Lower lobe of right lung (tissue), 2 donors: ENCODE results near the gene ZMAT3. TPM values are rescaled to one million over a fixed set of nuclear protein-coding genes. Genes with fewer than 3 reads are reported as not detected.

Experiments
- ATAC-seq, 2 donors: fragments of 200-7000 bp; cut with Tn5 transposase; one replicate each; pipeline ENCODE4 v1.9.1; 2020 to 2022; ENCODE audit warnings: mild to moderate bottlenecking in 2 of 2, moderate library complexity in 2 of 2
- DNase-seq: peaks from one replicate; pipeline ENCODE4 v3.0.0-alpha.2; 2020
- H3K27ac ChIP-seq: fragments of 200-600 bp; one replicate; pipeline ENCODE4 v1.8.0; 2022
- H3K27me3 ChIP-seq: fragments of 200-600 bp; one replicate; pipeline ENCODE4 v1.8.0; 2022; ENCODE audit warnings: low read depth
- H3K36me3 ChIP-seq: fragments of 200-600 bp; one replicate; pipeline ENCODE4 v1.8.0; 2022; ENCODE audit warnings: mild to moderate bottlenecking
- H3K4me1 ChIP-seq: fragments of 200-600 bp; one replicate; pipeline ENCODE4 v1.8.0; 2022
- H3K4me3 ChIP-seq: fragments of 200-600 bp; one replicate; pipeline ENCODE4 v1.8.0; 2022; ENCODE audit warnings: mild to moderate bottlenecking
- H3K9me3 ChIP-seq: fragments of 200-600 bp; one replicate; pipeline ENCODE4 v1.8.0; 2022
- intact Hi-C: fragments of 100-400 bp; cut with DNase I; formaldehyde crosslinking; loops from one replicate; pipeline ENCODE4 v1.11.0; 2022
- total RNA-seq: library from RNA; stranded (reverse); fragmentation: NEBNext Ultra II Directional; extraction: Animal tissue kit (Norgen Biotek cat#: 25700); gene quantifications from one replicate; pipeline ENCODE4 v1.2.1, GENCODE V29; 2021
- TF ChIP-seq, protein P1 (sequence below): fragments of 200-600 bp; IDR thresholded peaks from one replicate; pipeline ENCODE4 v1.8.0; 2022; ENCODE audit warnings: antibody characterized with exemption, mild to moderate bottlenecking
- donor health status: DM: no; HTN: yes; CAD: no; lungs with severe emphysema.

Gene ZMAT3
- total RNA-seq, 1 donor from 2014 or later = 20.6 TPM

DNA sequence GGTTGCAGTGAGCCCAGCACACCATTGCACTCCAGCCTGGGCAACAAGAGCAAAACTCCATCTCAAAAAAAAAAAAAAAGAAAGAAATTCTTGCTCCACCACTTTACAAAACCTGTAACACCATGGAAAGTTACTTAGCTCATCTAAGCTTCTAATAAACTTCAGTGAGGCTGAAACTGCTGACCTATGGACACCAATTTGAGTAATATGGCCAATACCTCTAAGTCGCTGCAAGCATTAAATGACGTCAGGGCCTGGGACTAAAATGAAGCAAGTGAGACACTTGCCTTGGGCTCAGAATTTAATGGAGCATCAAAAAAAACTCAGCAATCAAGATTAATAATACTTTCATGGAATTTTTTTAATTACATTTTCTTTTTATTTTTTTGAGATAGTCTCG is 42.5 kb downstream of the ZMAT3 start:
- Histone ChIP-seq H3K27me3 (no peaks in the 10 kb centered on the region), H3K36me3 (peaks cover 16% of the 10 kb centered on the region), H3K9me3 (no peaks in the 10 kb centered on the region), H3K4me3 (no peak overlapping the region), H3K4me1 (no peaks in the 10 kb centered on the region), H3K27ac (no peak overlapping the region)
- TF ChIP-seq, protein P1, sequence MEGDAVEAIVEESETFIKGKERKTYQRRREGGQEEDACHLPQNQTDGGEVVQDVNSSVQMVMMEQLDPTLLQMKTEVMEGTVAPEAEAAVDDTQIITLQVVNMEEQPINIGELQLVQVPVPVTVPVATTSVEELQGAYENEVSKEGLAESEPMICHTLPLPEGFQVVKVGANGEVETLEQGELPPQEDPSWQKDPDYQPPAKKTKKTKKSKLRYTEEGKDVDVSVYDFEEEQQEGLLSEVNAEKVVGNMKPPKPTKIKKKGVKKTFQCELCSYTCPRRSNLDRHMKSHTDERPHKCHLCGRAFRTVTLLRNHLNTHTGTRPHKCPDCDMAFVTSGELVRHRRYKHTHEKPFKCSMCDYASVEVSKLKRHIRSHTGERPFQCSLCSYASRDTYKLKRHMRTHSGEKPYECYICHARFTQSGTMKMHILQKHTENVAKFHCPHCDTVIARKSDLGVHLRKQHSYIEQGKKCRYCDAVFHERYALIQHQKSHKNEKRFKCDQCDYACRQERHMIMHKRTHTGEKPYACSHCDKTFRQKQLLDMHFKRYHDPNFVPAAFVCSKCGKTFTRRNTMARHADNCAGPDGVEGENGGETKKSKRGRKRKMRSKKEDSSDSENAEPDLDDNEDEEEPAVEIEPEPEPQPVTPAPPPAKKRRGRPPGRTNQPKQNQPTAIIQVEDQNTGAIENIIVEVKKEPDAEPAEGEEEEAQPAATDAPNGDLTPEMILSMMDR = no peak
- DNase-seq = no peak
- no peak for ATAC-seq
- intact Hi-C loops = no loop called here

GRCh38 chr3:179028408-179028807 is 43.2 kb downstream of the ZMAT3 start:
- TF ChIP-seq, protein P1 = no peak
- Histone ChIP-seq H3K4me1 (no peaks in the 10 kb centered on the region), H3K36me3 (peaks cover 16% of the 10 kb centered on the region), H3K9me3 (no peaks in the 10 kb centered on the region), H3K27me3 (no peaks in the 10 kb centered on the region), H3K27ac (no peak overlapping the region), H3K4me3 (no peak overlapping the region)
- intact Hi-C loops = no loop called here
- DNase-seq = no peak
- ATAC-seq = no peak

GRCh38 chr3:179027326-179027900 is 44.2 kb downstream of the ZMAT3 start:
- TF ChIP-seq, protein P1 = no peak
- no peaks in the 10 kb centered on the region for H3K9me3 ChIP-seq
- peaks cover 16% of the 10 kb centered on the region for H3K36me3 ChIP-seq
- ATAC-seq (no peak), DNase-seq (no peak)
- no peaks in the 10 kb centered on the region for H3K27me3 ChIP-seq
- H3K4me1 ChIP-seq = no peaks in the 10 kb centered on the region
- no peak overlapping the region for H3K27ac ChIP-seq
- intact Hi-C loops = no loop called here
- no peak overlapping the region for H3K4me3 ChIP-seq

GRCh38 chr3:179026636-179027035 is 45.0 kb downstream of the ZMAT3 start:
- H3K4me1 ChIP-seq = no peaks in the 10 kb centered on the region
- no peaks in the 10 kb centered on the region for H3K9me3 ChIP-seq
- H3K27ac ChIP-seq = no peak overlapping the region
- H3K4me3 ChIP-seq = no peak overlapping the region
- DNase-seq (no peak), ATAC-seq (no peak)
- TF ChIP-seq, protein P1 = no peak
- intact Hi-C loops = no loop called here
- H3K27me3 ChIP-seq = no peaks in the 10 kb centered on the region
- H3K36me3 ChIP-seq = peaks cover 16% of the 10 kb centered on the region

GRCh38 chr3:179021119-179021903 is 50.3 kb downstream of the ZMAT3 start:
- Histone ChIP-seq H3K27me3 (no peaks in the 10 kb centered on the region), H3K9me3 (no peaks in the 10 kb centered on the region), H3K4me1 (peaks cover 12% of the 10 kb centered on the region), H3K27ac (no peak overlapping the region), H3K36me3 (no peaks in the 10 kb centered on the region), H3K4me3 (no peak overlapping the region)
- DNase-seq (no peak), ATAC-seq (no peak)
- TF ChIP-seq, protein P1 = no peak
- intact Hi-C loops = no loop called here
